GM21390 (cell line): ENCODE results near the gene KIAA1671.

ENCODE experiments used
- ATAC-seq: cut with Tn5 transposase; IDR thresholded peaks from one replicate; pipeline ENCODE4 v1.9.1; 2021; ENCODE audit not compliant: unreplicated experiment

KIAA1671 gene

DNA sequence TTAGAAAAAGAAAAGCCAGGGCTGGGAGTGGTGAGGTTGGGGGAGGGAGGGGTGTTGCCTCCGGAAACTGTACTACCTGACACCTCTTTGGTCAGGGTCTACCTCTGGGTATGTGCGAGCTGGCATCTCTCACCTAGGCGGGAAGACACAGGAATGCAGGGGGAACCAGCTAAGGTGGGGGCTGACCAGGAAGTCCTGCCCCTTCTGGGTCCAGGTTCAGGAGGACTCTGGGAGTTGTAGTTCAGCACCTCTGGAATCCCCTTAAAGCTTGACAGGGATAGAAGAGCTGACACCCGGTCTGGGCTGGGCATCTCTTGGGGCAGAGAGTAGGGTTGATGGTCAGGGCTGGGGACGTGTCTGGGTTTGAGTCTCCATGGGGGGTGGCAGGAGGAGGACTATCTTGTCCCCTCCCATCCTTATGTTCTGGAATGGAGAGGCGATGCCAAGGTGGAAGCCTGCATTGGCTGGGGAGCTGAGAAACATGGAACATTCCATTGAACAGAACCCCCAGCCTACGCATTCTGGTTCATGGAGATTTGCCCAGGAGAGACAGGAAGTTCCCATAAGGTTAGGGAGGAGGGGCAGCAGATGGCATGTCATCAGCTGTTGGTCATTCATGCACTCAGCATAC, 2.1 kb upstream of the KIAA1671 start:
- no peak for ATAC-seq

DNA sequence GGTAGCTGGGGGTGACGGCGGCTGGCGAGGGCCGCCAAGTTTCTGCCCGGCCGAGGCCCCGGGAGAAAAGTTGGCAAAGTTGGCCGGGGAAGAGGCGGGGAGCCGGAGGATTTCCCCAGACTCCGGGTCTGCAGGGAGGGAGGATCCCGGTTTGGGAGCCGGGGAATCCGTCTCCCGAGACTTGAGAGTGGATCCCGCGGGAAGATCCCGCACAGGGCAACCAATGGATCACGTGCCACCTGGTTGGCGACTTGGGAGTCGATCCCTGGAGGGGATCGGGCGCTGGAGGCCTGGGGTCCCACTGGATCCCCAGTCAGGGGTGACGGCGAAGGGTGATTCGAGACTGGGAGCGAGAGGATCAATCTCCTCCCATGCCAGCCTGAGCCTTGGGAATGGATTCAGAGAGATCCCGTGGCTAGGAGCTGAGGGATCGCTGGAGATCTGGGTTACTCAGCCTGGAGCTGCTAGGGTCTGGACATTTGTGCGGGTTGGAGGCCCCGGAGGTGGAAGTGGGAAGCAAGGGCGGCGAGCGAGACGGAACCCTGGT, 394 bp downstream of the KIAA1671 start:
- no peak for ATAC-seq

DNA sequence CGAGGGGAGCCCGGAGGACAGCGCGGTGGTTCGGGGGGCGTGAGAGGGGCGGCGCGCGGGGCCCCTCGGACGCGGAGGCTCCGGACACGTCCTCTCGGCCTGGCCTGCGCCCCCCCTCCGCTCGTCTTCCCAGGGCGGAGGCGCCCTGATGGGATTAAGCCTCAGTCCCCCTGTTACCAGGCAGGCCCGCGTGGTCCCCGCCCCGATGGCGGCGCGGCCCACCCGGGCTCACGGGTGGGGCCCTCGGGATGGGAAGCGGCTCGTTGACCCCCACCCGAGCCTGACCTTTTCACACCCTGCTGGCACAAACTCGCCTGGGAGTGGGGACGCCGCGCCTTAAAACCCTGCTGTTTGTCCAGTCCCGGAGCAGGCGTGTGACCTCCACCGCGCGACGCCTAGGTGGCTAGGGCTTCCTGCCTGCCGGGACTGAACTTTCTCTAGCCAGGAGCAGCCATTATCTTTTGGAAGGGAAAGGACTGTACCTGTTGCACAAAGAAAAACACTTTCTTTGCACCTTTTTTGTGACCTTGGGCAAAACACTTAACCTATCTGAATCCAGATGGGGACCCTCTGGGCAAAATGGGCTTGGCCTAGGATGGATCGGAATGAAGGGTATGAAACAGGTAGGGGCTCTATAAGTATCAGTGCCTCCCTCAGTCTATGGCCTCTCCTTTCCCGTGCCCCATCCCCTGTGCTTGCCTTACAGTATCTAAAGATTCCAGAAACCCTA, 1.0 kb downstream of the KIAA1671 start:
- no peak for ATAC-seq

DNA sequence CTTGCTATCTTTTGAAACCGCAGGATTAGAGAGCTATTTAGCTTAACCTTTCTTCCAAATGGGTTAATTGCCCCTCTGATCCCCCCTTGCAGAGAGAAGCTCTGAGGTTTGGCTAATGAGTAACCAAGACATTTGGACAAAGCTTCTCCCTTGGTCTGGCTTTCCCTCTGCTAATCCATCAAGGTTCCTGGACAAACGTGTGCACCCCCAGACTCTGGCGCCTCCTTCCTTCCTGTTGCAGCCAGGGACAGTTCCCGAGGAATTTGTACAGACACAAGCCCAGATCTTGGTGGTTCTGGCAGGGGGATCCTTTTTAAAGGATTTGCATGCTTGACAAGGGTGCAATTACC, 1.6 kb downstream of the KIAA1671 start:
- no peak for ATAC-seq

DNA sequence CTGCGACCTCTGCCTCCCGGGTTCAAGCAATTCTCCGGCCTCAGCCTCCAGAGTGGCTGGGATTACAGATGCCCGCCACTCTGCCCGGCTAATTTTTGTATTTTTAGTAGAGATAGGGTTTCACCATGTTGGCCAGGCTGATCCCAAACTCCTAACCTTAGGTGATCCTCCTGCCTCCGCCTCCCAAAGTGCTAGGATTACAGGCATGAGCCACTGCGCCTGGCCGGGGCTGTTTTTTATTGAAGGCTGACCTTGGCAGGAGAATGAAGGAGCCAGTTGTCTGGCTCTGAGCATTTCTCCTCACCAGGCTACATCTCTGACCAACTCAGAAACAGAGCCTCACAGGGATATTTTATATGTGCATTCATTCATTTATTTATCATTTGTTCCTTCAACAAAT, 2.3 kb downstream of the KIAA1671 start:
- no peak for ATAC-seq

DNA sequence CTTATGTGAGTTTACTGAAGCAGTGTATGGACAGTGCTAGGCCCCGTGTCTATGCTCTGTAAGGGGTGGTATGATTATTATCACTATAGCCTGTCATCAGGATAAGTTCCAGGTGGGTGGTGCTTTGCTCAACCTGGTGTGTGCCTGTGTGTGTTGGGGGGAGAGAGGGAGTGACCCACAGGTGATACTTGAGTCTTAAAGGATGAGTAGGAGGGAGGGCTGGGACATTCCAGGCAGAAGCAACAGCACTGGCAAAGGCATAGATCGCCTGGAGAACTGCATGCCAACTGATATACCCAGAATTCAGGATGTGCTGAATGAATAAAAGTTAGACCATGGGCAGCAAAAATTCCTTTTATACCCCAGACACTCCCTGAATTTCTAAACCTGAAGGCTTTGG, 4.5 kb downstream of the KIAA1671 start:
- no peak for ATAC-seq

DNA sequence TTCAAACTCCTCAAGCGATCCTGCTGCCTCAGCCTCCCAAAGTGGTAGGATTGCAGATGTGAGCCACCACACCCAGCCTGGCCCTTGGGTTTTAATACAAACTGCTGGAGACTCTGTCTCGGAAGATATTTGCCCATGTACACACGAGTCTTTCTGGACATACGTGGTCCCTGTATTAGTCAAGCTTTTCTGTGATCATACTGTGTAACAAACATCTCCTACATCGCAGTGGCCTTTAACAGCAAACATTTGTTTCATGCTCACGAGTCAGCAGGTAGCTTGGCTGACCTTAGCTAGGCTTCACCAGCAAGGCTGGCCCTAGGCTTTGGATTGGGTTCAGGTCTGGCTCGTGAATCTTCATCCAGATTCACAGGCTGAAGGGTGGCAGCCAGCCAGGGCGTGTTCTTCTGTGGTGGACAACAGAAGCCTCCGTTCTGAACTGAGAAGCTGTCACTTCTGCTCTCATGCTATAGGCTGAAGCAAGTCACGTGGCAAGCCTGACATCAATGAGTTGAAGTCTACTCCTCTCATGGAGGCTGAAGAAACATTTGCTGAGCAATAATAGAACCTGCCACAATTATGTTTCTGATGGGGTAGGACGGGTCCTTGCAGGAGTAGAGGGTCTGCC, 8.8 kb downstream of the KIAA1671 start:
- no peak for ATAC-seq

DNA sequence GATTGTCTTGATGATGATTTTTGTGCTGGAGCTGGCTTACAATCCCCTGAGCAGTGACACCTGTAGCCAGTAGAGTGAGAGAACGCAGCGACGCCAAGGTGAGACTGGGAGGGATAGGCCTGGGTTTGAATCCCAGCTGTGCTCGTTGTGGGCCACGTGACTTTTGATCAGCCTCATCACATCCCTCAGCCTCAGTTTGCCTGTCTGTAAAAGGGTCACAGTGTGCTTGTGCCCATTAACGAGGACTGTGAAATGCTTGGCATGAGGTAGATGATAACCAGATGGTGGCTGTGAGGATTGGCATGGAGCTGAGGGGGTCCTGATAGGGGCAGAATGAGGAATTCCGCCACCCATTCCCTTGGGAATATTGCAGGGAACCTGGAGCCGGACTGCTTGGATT, 9.6 kb downstream of the KIAA1671 start:
- no peak for ATAC-seq

DNA sequence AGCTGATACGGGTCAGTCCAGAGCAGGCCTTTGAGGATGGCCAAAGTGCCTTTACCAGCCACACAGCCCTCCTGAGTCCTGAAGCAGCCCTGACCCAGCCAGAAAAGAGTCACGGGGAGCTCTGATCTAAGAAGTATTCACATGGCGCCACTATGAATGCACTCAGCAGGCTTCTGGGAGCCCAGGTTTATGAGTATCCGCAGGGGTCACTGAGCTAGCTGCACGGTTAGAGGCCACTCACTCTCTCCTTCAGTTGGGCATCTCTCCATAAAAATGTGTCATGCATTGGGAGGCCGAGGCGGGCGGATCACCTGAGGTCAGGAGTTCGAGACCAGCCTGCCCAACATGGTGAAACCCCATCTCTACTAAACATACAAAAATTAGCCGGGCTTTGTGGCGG, 10.3 kb downstream of the KIAA1671 start:
- no peak for ATAC-seq

DNA sequence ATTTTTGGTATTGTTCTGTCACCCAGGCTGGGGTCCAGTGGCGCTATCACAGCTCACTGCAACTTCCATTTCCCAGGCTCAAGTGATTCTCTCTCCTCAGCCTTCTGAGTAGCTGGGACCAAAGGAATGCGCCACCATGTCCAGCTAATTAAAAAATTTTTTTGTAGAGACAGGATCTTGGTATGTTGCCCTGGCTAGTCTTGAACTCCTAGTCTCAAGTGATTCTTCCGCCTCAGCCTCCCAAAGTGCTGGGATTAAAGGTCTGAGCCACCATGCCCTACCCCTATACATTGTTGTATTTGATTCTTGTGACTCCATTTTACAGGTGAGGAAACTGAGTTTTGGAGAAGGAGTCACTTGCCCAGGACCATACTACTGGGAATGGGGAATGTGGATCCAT, 11.9 kb downstream of the KIAA1671 start:
- no peak for ATAC-seq

DNA sequence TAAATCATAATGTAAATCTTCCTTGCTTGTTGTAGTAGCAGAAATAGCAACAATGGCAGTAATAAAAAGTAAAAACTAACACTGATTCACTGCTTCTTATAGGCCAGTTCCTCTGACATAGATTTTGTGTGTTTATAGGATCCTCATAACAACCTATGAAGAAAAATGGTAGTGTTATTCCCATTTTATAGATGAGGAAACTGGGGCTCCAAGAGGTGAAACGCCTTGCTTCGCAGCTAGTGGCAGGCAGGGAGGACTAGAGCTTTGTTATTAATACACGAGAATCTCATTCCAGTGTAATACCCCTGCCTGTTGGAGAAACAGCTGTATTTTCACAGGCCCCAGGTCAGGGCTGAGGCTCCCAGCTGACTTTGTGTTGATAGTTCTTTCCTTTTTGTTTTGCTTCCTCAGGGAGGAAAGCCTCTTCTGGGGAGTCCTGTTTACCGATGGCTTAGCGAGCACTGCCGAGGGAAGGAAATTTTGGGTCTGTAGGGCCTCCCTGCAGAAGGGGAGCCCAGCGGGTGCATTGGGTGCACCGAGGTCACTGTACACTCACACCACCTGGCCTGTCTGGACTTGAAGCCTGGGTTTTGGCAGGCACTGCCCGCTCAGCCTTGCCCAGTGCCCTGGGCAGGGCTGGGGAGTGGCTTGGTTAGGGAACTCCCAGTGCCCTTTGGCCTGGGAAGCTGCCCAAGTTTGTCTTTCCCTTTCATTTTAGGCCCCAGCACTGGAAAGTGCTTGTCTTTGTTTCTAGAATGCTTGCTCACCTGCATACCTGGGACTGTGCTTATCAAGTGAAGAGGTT, 13.5 kb downstream of the KIAA1671 start:
- no peak for ATAC-seq

DNA sequence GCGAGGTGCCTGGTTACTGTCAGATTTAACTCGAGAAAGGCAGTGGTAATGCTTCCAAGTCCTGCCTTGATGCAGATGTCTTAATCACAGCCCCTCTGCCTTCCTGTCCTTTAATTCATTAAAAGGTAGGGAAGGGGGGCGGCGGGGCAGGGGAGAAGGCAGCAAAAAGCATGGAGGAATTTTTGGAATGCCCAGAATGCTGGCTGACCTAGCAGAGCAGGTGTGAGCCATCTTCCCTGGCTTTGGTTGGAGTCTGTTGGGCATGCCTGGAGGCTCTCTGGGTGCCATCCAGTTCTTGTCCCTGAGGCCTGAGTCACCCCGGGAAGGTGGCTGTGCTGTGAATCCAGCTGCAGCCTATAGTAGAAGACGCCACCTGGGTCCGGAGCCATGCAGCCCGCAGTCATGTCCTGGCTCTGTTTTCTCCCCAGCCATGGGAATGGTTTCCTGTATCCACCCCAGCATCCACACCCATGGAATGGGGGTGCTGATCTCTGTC, 15.6 kb downstream of the KIAA1671 start:
- no peak for ATAC-seq

DNA sequence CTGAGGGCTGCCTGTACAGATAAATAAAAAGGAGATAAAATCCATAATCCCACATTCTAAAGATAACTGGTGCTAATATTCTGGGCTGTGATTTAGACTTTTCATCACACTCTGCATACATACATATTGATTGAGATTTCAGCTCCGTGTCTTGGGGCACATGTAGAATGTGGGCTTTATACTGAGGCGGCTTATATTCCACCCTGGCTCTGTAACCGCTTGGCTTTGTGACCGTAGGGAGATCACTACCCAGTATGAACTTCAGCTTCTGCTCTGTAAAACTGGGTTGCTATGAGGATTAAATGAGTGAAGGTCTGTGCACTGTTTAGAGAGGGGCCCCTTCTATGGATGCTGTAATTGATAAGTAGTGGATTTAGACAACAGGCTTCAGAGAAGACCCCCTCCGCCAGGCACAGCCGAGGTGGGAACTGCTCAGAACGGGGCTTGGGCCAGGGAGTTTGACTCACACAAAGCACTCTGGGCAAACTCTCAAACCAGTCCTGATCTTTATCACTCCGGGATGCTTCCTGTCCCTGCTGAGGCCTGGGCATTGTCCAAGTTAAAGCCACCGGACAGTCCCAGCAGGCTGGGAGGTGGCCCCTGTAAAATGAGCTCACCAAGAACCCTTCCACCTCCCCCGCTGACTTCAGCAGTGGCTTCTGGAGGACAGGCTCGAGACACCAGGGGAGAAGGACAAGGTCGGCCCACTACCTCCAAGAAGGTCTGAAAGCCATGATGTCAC, 17.2 kb downstream of the KIAA1671 start:
- no peak for ATAC-seq

DNA sequence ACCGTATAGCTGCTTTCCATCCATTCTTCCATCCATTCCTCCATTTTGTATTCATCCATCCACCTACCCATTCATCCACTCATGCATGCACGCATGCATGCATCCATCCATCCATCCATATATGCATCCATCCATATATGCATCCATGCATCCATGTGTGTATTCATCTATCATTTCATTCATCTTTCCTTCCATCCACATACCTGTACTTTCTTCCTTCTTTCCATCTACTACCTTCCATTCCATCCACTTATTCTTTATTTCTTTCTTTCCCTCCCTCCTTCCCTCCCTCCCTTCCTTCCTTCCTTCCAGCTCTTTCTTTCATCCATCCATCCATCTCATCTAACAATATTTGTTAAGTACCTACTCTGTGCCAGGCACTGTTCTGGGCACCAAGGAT, 19.9 kb downstream of the KIAA1671 start:
- no peak for ATAC-seq

DNA sequence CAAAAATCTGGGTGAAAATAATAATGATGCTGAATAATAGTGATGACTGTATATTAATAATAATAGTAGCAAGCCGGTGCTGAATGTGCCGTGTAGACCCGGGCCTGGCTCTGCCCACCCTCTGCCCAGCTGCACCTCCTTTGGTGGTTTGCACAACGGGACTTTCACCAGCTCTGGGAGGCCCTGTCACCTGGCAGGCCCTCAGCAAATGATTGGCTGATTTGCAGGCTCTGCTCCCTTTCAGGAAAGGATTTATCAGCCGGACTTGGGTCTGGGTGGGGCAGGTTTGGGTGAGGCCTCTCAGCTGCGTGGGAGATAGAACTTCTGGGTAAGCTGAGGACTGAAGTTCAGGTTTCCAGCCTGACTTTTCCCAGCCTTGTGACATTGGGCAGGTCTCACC, 21.4 kb downstream of the KIAA1671 start:
- no peak for ATAC-seq

DNA sequence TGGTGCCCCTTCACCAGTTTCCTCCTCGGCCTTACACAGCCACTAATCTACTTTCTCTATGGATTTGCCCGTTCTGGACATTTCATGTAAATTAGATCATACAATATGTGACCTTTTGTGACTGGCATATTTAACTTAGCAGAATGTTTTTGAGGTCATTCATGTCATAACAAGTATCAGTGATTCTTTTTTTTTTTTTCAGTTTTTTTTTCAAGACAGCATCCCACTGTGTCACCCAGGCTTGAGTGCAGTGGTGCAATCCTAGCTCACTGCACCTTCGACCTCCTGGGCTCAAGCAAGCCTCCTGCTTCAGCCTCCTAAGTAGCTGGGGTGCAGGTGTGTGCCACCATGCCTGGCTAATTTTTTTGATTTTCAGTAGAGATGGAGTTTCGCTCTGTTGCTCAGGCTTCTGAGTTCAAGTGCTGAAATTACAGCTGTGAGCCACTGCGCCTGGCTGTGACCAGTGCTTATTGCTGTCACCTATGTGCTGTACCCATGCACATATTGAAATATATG, 22.7 kb downstream of the KIAA1671 start:
- no peak for ATAC-seq

DNA sequence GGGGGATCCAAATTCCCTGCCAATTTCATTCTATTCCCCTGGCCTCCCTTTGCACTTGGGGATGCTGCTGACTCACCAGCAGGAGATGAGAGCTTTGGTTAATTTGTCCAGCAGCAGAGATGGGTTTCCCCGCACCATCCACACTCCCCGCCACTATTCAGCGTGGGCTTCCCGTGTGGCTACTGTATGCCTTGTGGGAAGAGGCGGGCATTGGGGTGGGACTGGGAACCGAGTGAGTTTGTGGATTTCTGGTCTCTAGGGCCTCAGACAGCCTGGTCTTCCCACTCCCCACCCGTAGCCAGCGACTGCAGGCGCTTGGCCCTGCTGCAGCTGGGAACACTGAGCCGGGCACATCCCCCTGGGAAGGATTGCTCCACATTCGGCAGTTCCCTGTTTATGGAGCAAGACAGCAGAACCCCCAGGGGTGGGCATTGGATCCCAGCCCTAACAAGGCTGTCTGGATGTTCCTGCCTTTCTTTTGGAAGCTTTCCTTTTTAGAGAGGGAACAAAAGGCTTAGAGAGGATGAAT, 23.4 kb downstream of the KIAA1671 start:
- no peak for ATAC-seq

DNA sequence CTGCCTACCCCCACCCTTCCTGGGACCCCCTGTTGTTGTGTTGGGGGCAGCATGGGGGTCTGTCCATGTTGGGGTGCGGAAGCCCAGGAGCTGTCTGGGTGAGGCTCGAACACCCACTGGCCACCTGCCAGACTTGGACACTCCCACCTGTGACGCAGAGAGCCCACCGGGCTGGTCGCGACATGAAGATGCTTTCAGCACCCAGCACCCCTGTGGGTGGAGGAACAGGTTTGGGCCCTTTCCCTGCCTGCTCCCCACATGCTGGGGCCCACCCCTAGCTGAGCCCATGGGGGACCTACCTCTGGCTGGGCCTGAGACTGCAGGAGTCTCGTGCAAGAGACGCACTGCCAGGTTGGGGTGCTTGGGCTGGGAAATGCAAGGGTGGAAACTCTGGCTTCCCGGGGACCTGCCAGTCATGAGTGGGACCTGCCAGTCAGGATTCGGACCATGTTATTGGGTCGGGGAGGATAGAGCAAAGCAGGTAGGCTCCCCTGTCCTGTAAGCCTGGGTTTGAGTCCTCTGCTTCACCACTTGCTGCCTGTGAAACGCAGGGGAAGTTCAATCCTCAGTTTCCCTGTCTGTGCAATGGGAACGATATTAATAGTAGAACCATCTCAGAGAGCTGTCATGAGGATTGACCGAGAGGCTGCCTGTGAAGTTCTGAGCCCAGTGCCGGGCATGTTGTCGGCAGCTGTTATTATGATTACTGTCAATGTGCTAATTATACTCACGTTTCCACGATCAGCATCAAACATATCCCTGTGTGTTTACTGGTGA, 24.1 kb downstream of the KIAA1671 start:
- no peak for ATAC-seq
